HG02623 (cell line): Measurements from ENCODE around the gene BPIFB4.

Source experiments
- ATAC-seq: cut with Tn5 transposase; IDR thresholded peaks from one replicate; pipeline ENCODE4 v1.9.1; 2021; ENCODE audit warnings: moderate library complexity; ENCODE audit not compliant: unreplicated experiment

BPIFB4 gene

DNA sequence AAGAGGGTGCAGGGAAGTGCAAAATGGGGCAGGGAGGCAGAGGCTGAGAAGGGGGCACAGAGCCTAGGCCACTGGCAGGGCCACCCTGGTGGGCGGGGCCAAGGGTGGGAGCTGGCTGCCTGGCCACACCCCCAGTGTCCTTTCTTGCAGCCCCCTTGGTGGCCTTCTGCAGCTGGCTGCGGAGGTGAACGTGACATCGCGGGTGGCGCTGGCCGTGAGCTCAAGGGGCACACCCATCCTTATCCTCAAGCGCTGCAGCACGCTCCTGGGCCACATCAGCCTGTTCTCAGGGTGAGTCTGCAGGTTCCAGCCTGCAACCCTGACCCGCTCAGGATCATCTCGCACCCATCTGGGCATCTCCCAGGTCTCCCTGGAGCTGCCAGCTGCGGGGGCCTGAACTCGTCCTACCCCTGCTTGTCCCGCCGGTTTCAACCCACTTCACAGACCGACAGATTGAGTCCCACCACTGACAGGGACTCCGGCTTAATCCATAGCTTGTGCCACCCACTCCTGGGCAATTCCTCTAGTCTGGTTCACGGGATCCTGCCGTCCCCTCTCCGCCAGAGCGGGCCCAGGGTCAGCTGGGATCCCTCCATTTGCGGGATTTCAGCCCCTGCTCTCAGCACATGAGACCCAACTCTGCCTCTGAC, 19.6 kb upstream of the BPIFB4 start:
- no peak for ATAC-seq

DNA sequence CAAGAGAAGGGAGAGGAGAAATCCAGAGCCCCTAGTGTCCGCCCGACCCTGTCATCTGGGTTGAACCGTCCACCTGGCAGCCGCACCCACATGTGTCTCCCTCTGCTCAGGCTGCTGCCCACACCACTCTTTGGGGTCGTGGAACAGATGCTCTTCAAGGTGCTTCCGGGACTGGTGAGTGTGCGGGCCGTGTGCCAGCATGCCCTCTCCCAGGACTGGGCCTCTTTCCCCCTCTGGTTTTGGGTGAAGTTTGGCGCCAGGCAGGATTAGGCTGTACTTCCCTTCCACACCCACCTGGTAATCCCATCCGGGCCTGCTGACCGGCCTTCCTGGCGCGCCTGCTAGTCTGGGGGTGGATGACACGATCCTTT, 17.8 kb upstream of the BPIFB4 start:
- ATAC-seq, result no peak

DNA sequence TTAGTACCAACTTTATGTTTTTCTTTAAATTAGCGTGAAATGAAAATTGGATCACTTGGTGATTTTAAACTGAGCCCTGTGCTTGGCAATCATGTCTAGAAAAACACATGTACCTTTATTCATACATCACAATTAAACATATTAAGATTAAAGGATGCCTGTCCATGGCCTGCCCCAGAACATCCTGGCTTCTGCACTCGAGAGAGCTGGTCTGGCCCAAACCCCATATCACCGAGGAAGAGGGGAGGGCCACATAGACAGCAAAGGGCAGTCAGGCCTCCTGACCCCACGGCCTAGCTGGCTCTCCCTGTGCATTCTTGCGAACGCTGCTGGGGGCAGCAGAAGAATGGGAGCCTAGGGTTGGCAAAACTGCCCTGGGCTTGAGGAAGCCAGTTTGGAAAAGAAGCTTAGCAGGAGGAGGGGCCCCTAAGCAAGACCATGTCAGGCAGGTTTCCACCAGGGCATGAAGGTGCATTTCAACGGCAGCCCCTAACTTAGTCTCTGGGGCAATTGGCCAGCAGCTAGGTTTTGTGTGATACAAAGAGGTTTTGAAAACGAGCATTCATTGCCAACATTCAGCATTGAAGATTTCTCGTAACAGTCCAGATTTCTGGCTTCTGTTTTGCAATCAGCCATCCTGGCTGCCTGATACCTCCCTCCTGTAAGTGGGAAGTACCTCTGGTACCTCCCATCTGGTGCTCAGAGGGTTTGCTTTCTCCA, 17.2 kb upstream of the BPIFB4 start:
- ATAC-seq, result no peak

DNA sequence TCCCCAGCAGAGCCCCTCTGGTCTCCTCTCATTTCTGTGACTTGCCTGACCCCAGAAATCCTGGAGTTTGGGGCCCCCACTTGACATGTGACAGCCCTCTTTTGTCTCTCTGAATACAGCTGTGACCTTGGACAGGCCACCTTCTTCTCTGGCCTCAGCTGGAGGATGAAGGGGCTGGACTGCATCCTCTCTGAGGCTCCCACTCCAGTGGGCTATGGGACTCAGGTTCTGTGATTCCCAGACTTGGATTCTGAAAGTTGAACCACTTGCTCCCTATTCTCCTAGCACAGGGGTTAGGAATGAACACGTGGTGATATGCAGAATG, 16.7 kb upstream of the BPIFB4 start:
- ATAC-seq, result no peak

DNA sequence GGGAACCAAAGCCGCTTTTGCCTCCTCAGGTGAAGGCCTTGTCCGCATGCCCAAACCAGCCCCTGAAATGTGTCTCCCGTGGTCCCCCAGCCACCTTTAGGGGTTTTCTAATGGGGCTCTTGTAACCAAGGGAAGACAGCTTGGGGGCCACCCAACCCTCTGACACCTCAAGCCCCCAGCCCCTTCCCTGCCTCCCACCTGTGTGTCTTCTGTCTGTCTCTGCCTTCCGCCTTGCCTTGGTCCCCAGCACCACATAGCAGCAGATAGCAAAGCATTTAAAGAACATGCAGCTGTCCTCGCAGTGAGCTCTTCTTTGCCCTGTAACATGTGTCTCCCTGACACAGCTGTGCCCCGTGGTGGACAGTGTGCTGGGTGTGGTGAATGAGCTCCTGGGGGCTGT, 16.2 kb upstream of the BPIFB4 start:
- ATAC-seq, result no peak

DNA sequence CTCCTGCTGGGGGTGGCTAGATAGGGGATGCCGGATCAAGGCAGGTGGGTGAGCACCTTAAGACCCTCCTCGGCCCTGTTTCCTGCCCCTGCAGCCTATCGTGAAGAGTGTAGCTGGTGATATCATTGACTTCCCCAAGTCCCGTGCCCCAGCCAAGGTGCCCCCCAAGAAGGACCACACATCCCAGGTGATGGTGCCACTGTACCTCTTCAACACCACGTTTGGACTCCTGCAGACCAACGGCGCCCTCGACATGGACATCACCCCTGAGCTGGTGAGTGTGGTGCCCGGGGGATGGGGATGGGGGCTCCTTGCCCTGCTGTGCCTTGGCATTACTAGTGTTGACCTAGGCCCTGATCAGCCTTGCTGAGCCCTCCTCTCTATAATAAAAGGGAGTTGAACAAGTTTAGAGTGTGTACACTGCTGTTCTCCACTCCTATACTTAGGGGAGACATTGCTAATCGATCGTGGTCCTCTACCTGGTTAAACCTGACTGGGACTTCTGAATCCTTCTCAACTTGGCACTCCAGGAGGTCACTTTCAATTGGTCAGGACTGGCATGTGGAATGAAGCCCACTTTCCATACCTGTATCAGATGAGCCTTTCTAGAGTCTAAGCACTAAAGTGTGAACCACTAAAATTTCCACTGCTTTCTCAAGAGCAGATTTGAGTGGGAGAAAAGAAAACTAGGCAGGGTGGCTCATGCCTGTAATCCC, 14.7 kb upstream of the BPIFB4 start:
- ATAC-seq, result no peak

DNA sequence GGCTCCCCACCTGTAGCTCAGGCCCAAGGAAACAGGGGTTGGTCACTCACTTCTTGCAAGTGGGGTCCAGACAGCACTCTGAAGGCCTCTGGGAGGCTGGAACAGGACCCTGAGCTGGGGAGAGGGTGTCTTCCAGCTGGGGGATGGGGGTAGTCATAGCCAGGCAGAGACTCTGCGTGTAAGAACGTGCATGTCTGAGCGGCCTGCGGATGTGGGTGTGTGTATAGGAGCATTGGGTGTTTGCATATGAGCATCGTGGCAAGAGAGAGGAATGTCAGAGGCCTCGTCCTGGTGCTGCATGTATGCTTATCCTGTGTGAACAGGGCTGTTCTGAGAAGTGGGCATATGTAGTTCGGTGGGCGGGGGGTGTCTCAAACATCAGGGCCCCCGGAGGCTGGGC, 13.7 kb upstream of the BPIFB4 start:
- no peak for ATAC-seq

DNA sequence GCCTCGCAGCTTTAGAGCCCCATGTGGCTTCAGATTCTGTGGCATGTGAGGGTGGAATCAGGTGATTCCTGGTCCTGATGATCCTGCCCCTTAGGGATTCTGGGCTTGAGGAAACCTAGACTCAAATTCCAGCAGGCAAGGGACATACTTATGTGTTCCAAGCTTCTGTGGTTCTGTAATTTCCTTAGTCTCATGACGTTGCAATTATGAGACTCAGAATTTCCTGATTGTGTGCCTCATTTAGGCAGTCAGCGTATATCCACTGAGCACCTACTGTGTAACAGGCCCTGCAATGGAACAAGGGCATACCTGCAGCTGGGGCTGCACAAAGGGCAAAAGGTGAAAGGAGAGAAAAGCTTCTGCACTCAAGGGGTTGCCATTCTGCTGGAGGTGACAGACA, 11.6 kb upstream of the BPIFB4 start:
- ATAC-seq, result no peak

DNA sequence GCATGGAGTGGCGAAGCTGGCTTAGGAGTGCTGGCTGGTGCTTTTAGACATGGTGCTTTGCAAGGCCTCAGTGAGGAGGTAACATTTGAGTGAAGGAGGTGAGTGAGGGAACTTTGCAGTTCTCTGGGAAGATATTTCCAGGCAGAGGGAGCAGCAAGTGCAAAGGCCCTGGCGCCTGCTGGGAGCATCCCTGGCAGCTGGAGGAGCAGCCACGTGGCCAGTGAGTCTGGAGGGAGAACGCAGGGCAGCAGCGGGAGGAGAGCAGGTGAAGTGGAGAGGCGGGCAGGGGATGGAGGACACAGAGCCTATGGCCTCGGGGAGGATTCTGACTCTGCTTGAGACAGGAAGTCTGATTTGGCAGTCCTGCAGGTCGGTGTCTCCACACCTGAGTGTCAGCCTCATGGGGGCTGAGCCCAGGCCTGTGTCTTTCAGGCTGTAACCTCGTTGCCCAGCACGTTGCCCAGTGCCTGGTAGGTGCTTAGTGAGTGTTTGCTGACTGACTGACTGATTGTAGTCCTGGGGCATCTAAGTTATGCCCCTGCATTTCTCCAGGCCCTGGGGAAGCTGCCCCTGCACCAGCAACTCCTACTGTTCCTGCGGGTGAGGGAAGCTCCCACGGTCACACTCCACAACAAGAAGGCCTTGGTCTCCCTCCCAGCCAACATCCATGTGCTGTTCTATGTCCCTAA, 11.0 kb upstream of the BPIFB4 start:
- ATAC-seq, result no peak

DNA sequence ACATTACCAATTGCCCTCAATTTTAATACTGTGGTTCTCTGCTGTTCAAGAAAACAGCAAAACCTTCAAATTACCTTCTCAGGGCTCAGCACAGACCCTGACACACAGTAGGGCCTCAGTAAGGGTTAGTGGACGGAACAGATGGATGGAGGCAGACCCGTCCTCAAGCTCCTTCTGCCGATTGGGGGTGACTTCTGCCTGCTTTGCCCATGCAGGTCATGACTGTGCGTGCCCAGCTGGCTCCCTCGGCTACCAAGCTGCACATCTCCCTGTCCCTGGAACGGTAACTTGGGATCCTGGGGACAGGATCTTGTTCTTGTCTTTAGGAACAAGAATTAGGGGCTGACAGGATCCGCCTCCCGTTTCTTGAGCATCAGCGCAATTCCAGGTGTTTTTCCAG, 9.8 kb upstream of the BPIFB4 start:
- ATAC-seq, result no peak

DNA sequence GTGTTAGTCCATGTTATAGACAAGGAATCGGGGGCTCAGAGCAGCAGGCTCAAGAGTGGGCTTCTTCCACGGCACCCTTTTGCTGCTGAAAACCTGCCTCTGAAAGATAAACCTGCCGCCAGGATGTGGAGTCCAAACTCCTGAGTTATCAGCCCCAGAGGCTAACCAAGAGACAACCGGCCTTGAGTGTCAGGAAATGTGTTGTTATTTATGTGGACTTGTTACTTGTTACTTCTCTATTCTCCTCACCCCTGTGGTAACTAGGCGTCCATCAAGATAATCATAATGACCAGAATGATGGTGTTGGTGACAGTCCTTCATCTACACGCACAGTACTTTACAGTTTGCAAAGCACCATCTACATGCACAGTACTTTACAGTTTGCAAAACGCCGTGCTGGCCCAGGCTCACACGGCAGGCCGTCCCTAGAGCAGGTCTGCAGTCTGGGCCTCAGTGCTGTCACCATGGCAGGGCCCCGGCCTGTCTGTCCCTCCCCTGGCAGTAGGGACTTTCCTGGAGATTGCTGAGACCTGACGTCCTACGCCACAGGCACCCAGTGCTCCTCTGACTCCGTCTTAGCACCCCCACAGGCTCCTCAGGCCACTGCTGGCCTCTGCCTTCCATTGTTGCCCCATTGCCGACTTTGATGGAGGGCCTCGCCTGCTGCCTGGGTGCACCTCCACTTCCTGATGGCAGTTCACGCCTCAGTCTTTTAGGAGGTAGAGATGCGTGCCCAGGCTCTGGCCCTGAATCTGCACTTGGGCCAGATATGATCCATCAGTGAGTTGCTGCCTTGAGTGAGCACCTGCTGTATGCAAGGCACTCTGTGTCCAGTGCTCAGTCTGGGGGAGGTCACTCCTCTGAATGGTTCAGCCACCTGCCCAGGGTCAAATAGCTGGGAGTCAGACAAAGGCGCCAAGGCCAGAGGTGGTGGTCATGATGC, 9.1 kb upstream of the BPIFB4 start:
- ATAC-seq, result no peak

DNA sequence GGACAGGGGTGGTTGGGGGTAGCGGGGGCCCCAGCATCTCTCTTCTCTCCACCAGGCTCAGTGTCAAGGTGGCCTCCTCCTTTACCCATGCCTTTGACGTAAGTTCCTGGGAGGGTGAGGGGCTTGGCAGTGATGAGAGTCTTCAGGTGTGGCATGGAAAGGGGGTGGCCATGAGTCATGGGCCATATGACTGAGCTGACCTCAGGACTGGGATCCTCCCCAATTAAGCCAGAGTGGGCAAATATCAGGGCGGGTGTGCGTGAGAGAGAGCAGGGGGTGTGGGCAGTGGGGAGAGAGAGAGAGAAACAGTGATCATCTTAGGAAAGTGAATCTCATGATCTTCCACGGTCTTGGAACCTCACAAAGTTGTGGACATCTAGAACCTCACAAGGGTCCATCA, 8.2 kb upstream of the BPIFB4 start:
- ATAC-seq, result no peak

DNA sequence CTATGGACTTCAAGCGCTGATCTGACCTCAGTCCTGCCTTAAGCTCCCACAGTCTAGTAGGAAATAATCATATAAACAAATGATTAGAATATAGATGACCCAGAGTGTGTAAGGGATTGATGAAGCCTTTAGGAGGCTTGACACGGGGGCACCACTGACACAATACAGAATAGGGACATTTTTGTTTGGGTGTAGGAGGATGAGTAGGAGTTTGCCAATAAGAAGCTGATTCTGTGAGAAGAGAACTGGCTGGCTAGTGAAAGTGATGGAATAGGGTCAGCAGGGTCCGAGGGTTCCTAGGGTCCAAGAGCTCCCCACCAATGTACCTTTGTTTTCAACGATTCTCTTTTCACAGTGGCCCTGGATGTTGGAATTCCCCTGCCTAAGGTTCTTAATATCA, 7.1 kb upstream of the BPIFB4 start:
- ATAC-seq, result no peak

DNA sequence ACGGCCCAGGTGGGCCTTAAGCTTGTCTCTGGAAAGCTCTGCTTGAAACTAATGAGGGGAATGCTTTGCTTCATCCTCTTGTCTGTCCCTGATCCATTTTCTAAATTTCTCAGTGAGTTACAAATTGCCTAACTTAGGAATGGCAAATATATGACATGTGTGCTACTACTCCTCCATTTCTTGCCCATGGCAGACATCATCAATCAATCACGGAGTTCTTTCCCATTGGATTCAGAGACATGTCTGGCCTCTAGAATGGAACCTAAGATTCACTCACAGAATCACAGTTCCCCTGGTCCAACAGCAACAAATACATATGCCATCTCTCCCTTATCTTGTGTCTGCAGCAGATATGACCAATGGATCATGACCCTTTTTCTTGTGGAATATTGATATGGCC, 6.6 kb upstream of the BPIFB4 start:
- ATAC-seq, result no peak

DNA sequence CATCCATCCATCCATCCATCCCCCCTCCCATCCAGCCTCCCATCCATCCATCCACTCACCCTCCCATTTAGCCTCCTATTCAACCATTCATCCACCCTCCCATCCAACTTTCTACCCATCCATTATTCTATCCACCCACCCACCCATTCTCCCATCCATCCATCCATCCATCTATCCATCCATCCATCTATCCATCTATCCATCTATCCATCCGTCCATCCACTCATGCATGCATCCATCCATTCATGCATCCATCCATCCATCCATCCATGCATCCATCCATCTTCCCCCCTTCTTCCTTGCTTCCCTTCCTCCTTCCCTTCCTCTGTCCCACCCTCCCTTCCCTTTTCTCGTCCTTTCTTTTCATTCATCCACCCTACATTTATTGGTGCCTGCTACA, 4.8 kb upstream of the BPIFB4 start:
- ATAC-seq, result no peak

DNA sequence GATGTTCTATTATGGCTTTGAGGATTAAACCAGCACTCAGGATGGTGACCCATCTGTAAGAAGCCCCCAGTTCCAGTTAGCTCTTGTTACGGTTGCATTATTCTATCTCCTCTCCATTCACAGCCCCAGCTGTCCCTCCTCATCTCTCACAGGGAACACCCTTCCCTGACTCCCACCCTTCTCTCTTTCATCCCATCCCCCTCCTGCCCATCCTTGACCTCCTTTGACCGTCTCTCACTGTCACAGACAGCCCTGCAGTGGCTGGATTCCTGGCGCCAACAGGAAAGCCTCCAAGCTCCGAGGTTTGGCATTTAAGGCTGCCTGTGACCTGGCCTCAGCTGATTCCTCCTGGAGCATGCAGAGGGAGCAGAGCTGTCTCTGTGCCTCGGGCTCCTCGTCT, 4.2 kb upstream of the BPIFB4 start:
- ATAC-seq, result no peak

DNA sequence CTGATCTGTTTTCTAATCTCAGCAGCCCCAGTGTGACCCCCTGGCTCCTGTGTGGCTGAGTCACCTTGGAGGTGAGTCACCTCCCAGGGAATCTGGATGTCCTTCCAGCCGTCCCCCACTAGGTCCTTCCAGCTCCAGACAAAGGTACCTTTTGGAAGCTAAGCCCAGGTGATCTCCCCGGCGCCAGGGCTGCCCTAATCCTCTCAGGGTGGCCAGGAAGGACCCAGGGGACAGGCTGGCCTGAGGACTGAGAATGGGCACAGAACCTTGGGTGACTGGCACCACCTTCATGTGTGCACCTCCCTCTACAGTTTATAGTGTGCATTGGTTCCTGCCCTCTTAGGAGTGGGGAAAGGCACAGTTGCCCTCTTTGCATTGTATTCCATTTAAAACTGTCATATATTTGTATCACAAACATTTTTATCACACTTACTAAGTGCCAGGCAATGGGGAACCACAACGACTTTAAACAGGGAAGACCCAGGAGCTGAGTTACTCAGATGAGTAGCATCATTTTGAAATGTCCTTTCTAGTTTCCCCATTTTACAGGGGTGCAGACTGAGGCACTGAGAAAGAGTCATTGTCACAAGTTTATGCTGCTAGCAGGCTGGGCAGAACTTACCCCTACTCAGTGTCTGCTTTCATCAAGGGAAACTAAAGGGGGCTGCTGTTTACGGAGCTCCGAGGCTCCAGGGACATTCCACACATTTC, 2.6 kb upstream of the BPIFB4 start:
- no peak for ATAC-seq

DNA sequence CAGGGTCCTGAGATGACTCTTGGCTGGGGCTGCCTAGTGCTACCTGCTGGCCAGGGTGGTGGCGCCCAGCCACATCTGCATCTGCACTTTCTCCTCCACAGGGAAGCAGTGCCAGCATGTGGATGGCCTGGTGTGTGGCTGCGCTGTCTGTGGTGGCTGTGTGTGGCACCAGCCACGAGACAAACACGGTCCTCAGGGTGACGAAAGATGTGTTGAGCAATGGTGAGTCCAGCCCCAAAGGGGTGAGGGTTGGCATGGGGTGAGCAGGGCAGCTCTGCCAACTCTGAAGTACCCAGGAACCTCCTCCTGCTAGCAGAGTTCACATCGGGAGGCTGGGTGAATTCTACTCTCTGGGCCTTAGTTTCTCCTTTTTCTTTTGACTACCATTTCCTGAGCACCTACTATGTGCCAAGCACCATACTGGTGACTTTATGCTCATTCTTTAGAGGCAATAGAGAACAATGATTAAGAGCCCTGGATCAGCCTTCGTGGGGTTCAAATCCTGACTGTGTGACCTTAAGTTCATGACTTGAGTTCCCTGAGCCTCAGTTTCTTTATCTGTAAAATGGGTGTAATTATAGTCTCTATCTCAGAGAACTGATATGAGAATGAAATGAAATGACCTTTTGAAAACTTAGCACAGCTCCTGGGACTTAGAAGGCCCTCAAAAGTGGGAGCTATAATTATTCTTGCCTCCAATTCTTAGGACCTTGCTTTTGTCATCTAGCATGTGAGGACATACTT, 2.1 kb downstream of the BPIFB4 start:
- ATAC-seq, result no peak

DNA sequence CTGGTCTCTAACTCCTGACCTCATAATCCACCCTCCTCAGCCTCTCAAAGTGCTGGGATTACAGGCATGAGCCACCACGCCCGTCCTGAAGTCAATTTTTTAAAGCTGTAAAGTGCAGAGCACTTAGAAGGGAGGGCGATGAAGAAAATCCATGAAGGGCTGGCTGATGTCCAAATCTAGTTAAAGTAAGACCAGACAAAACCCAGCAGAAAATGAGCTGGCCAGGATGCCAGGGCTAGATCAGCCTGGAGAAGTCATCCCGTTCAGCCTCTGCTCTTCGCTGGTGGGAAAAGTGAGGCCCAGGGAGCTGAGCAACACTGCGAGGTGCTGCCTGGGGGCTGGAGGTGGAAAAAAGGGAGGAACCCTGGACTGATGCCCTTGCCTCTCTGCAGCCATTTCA, 3.1 kb downstream of the BPIFB4 start:
- no peak for ATAC-seq
